Measurements from ENCODE around the gene ZPBP2.

ZPBP2 gene

DNA sequence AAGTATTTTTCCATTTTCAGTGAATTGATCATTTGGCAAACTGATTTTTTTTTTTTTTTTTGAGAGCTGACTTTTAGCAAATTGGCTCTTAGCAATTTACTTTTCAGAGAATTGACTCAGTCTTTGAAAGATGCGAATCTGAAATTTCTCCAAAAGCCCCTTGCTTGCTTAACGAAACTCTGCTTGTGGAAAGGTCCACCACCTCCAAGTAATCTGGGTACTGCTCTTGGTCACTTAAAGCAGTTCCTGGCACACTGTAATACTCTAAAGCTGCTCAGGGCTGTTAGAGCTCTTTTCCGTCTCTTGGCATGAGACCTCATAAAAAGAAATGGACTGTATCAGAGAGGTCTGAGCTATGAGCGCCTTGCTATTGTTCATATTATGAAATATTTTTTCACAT lies 47.6 kb downstream of the ZPBP2 start:
- DNase-seq: no peak

DNA sequence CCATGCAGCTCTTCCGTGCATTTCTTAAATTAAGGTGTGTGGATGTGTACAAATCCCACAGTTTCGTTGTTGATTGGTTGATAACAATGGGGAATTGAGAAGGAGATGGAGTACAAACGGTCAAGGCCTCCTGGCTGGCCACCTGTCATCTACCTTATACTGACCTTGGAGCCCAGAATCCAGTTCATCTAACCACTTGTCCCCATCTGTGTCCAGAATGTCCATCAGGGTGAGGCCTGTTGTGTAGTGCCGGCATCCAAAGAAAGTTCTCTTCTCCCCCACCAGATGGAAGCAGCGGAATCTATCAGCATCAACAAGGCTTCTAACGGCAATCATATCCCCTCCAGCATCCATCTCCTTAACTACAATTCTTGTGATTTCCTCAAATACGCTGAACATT lies 48.9 kb downstream of the ZPBP2 start:
- no peak for DNase-seq

DNA sequence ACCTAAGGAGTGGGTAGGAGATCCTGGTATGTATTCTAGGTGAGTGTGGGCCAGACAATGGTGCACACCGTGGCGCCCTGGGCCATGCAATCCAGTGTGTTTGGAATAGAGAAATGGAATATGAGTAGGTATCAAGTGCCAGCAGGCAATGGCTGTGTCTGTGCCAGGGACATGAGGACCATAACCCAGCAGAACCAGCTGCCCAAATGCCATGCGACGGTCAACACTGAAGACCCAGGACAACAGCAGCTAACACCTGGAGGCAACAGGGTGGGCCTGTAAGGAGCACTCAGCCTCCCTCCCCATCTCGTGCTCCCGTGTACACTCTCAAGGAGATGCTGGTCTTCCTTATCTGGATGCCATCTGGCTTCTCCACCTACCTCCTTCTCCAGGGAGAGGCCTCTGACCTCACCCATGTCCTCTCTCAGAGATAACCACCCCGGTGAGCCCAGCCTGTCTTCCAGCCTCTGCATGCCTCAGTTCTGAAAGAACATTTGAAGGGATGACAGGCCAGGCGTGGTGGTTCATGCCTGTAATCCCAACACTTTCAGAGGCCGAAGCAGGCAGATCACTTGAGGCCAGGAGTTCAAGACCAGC lies 51.2 kb downstream of the ZPBP2 start:
- DNase-seq: no peak

DNA sequence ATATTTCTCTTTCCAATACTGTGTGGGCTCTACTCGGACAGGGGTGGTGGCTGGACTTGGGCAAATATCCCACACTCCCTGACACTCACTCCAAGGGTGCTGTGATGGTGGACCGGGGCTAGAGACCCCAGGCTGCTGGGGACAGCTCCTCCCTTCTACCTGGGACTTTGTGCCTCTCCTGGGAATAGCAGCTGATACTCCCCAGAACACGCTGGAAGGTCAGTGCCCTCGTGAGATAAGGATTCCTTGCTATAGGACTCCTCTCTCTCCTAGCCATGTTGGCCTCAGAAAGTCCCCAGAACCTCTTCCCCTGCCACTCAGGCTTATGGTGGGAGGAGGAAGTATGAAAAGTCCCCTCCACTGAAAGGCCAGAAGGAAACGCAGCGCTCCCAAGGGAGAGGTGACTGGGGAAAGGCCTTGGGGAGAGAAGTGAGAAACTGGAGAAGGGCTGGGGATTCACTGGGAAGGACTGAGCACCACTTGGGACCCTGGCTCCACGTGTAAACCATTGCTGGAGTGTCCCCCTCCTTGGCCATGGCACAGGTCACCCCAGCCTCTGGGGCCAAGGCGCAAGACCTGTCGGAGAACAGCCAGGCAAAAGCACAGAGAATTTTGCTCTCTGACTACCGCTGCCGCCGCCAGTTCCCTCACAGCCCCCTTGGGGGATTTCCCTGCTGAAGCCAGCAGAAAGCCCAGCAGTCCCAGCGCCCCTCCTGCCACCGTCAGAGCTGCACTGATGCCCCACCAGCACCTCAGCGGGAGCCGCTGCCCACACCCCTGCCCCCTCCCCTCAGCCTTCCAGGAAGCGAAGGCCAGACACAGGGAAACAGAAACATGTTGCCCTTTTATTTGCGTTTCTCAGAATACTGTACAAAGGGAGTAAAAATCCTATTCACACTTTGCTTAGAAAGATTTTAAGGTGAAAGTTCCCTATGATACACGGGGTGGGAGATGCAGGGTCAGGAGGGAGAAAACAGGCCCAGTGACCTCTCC lies 52.5 kb downstream of the ZPBP2 start:
- no peak for DNase-seq

DNA sequence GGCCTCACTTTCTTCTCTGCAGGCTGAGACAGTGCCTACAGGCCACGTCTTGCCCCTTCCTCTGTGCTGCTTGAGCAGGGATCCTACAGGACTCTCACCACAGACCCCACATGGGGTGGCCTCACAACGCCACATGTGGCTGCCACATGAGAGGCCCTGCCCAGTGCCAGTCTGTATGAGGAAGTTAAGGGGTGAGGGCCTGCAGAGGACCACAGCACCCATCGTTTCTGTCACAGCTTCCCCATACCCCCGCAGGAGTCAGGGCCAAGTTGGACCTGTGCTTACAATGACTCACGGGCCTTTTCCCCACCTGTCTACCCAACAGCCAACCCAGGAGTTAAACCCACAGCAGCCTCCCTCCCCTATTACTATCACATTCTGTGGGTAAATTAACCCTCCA lies 53.3 kb downstream of the ZPBP2 start:
- DNase-seq: no peak

DNA sequence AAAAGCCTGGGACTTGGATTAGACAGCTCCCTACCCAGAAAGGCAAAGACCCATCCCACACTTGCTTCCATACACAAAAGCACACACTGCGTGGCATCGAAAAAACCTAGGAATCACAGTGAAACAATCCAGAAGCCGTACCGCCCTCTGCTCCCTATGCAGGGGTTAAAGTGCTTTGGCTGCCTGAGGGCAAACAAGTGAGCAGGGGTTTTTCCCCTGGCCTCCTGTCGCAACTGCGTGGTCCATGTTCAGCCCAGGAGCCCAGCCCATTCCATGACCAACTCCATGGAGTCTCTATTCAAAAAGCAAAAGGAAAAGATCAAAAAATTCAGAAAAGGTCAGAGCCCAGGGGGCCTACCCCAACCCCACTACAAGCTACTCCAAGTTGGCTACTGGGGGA lies 54.0 kb downstream of the ZPBP2 start:
- DNase-seq: no peak

DNA sequence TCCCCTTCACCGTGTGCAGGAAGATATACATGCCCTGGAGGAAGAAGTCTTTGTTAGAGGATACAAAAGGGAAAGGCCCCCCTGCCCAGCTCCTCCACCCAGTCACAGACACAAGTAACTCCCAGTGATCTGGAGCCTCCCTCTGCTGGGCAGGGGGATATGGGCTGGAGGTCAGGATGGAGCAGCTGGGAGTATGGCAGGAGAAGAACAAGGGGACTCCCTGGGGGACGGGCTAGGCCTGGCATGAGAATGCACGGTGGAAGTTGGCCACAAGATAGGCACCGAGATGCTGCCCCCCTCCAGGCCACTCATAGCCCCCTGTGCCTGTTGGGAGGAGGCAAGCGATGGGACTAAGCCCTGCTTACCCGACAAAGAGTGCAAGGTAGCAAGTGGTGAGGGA lies 55.2 kb downstream of the ZPBP2 start:
- no peak for DNase-seq

DNA sequence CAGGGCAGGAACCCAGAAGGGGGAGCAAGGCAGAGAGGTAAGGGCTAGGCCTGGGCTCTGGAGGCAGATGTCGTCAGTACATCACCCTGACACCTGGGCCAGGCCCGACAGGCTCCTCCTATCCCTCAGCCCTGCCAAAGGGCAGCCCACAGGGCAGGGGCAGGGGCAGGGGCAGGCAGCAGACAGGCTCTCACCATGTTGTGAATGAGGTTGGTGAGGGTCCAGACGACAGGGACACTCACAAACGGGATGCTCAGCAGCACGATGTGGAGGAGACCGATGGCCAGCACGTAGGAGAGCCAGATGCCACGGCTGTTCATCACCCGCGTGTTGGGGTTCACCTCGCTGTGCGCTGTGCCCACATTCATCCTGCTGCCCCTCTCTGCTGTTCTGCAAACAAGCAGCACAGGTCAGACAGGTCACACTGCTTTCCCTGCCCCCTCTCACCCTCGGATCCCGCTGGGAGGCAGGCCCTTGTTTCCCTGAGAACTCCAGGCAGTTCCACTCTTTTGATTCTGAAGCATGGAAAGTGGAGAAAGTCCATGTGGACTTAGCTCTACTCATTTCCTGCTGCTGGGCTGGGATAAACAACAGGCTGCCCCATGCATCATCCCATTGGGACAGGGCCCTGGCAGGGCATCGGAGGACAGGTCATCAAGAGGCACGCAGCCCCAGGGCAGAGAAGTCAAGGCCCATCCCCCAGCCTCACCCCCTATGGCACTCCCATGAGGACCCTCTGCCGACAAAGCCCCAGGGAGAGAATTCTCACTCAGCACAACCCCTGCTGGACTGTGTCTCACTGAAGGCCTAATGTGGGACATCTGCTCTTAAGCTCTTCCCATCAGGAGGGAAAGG lies 56.1 kb downstream of the ZPBP2 start:
- no peak for DNase-seq

DNA sequence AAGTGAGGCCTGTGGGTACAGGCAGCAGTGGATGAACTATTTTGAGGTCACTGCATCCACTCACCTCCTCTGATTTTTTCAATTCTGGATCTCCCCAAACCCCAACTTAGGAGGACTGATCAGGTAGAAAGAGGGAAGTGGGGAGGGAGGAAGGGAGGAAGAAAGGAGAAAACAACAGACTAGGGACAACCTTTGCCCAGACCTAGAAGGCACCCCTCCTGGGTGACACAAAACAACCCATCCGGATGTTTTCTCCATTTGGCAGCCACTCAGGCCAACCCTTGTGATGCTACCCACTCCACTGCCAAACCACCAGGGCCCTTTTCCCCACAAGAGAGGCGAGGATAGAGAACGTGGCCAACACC lies 56.7 kb downstream of the ZPBP2 start:
- no peak for DNase-seq

DNA sequence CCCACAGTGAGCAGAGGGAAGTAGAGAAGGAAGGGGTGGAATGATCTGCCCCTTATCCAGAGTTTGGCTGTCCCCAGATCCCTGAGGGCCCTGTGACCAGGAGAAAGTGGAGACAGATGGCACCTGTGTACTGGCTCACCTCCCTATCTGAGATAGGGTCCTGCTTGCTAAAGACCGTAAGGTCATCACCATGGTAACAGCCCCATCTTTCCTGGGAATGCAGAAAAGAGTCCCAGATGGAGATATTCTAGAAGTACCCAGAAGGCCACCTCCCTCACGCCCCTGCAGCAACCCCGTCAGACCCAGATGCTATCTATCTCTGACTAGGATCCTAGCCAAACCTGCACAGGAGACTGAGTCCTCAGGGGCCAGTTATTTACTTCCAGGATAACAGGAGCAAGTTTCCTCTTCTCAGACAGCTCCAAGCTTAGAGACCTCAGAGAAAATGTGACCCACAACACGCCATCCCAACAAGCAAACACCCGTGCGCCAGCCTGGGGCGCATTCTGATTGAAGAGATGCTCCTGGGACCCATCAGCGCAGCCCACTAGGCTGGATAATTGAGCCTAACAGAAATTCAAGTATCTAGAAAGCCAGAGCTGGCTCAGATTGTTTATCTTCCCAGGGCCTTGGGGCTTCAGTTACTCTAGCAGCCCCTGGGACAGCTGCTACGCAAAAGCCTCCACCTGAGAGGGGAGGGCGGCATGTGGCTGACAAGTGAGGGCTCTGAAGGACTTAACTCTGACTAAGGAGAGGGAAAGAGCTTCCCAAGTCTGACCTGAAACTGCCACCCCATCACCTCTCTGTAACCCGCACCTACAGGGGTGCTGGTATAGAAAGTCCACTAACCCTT lies 57.5 kb downstream of the ZPBP2 start:
- DNase-seq: no peak

DNA sequence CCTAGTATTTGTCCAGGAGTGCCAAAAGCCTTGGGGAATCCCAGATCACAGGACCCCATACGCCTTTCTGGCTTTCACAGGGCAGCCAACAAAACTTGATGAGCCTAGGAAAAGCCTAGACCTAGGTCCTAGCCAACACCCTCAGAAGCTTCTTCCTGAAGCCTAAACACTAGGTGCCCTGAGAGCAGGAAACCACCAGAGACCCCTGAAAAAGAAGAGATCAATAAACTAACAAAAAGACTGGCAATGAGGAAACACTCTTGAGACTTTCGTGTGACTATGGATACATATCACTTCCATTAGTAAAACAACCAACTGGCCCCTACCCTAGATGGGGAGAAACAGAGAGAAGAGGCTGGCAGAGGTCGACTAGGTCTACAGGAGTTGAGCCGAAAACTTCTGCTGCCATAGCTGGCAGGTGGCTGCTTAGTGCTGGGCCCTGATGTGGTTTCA lies 58.2 kb downstream of the ZPBP2 start:
- no peak for DNase-seq

DNA sequence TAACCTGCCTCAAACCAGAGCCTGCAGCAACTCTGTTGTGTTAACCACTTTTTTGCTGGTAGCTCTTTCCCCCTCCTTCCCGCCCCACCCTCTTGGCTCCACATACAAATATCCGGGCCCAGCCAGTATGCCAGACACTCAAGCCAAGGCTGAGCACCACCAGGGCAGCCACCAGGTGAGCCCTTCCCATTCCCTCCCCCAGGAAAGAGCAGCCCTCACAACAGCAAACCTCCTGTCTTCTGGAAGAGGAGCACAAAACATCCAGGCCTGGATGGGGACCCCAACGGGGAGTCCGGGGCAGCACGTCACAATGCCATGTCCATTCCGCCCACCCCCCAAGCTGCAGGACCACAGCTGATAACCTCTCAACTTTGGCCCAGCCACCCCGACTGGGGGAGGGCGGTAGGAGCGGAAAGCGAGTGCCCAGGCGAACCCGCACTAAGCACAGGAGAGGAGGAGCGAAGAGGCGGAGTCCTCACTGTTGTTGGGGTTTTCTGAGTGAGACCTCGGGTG lies 58.6 kb downstream of the ZPBP2 start:
- DNase-seq: no peak

Measured in cortex of kidney (tissue), 1 donor.